Measurements from ENCODE around the gene SLC7A6OS. TPM values are rescaled to one million over a fixed set of nuclear protein-coding genes. Genes with fewer than 3 reads are reported as not detected.

SLC7A6OS gene
- total and polyA plus RNA-seq, 2 experiments from 2014 or later: 16.4 to 17.9 TPM

DNA sequence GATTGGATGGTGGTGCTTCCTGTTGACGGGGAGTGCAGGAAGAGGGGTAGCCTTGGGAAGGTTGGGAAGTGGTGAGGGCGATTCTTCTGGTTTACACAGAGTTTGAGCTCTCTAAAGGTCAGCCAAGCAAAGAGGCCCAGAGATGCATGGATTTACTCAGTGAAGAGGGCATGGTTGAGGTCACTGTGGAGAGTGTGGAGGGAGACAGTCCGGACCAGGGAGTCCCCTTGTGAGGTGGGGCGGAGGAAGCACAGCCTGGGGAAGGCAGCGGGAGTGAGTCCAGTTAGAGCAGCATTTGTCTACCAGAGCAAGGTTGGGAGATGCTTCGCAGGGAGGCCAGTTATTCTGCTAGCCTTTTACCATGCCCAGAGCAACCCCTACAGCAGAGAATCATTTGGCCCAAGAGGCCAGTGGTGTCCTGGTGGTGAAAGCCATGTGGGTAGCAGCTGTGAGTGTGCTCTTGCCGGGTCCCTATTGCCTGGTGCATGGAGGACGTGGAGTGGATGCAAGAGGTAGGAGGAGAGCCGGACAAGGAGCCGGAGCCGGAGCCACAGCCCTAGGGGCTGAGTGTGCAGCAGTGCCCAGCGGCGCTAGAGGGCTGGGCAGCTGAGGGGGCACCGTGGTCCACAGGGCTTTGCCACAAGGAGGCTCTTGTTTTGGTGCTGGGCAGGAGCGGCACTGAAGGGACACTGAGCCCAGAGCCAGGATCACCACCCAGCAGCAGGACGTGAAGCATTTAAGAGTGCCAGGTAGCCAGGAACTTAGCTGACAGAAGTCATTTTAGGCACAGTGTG is 27.8 kb upstream of the SLC7A6OS start:
- no peaks in the 10 kb centered on the region for H3K4me1 Mint-ChIP-seq
- Histone ChIP-seq H3K9me2 (ENCODE audit: insufficient read depth) (no peaks in the 10 kb centered on the region), H4K20me1 (replicated peaks; ENCODE audit: insufficient read depth) (no peaks in the 10 kb centered on the region; the same call in 1 of the 2 replicates), H3K79me2 (replicated peaks; ENCODE audit: insufficient read depth) (no peaks in the 10 kb centered on the region), H3K4me2 (no peak overlapping the region), H3K27me3 (ENCODE audit: insufficient read depth) (no peaks in the 10 kb centered on the region), H3F3A (replicated peaks; ENCODE audit: low read depth) (peaks cover 6% of the 10 kb centered on the region; the same call in 1 of the 2 replicates), H3K4me3 (no peak overlapping the region), H3K36me3 (ENCODE audit: insufficient read depth) (peaks cover 22% of the 10 kb centered on the region), H2AFZ (no peak overlapping the region), H3K27ac (ENCODE audit: low read depth) (no peak overlapping the region), H3K4me1 (ENCODE audit: insufficient read depth) (no peaks in the 10 kb centered on the region; the same call in 1 of the 2 replicates)
- H3K4me3 Mint-ChIP-seq: no peak overlapping the region
- no peak overlapping the region for H3K27ac Mint-ChIP-seq
- ATAC-seq: no peak
- no peaks in the 10 kb centered on the region for H3K9me3 Mint-ChIP-seq
- TF ChIP-seq ZNF114 (CRISPR knock-in tag; IDR thresholded peaks at IDR 0.05) (no peak), ZNF462 (CRISPR knock-in tag; IDR thresholded peaks at IDR 0.05) (no peak)
- H3K36me3 Mint-ChIP-seq (ENCODE audit: low read depth): peaks cover 60% of the 10 kb centered on the region
- H3K27me3 Mint-ChIP-seq (ENCODE audit: insufficient read depth, low read depth, poor library complexity): no peaks in the 10 kb centered on the region
- no peak for DNase-seq (ENCODE audit: low spot score)

DNA sequence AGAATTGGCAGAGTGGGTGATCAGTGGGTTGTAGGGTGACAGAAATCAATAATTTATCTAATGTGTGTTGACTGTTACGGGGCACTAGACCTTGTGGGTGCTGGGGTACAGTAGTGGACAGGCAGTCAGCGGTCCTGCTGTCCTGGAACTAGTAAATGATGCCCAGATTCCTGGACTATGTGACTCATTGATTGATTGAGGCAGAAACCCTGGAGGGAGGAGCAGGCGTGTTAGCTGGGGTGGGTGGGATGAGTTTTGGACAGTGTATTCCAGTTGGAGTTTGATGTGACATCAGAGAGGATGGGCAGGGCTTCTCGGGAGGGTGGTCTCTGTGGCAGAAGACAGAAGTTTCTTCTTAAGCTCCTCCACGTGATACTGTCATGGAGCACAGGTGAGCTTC is 24.4 kb upstream of the SLC7A6OS start:
- Mint-ChIP-seq H3K4me1 (no peaks in the 10 kb centered on the region), H3K9me3 (no peaks in the 10 kb centered on the region), H3K27ac (no peak overlapping the region), H3K36me3 (ENCODE audit: low read depth) (peaks cover 48% of the 10 kb centered on the region), H3K27me3 (ENCODE audit: insufficient read depth, low read depth, poor library complexity) (no peaks in the 10 kb centered on the region), H3K4me3 (no peak overlapping the region)
- H3K27ac ChIP-seq (ENCODE audit: low read depth): no peak overlapping the region
- no peaks in the 10 kb centered on the region for H3K9me2 ChIP-seq (ENCODE audit: insufficient read depth)
- no peaks in the 10 kb centered on the region for H3F3A ChIP-seq (replicated peaks; ENCODE audit: low read depth)
- no peaks in the 10 kb centered on the region for H3K79me2 ChIP-seq (replicated peaks; ENCODE audit: insufficient read depth)
- no peak overlapping the region for H3K4me2 ChIP-seq
- H3K36me3 ChIP-seq (ENCODE audit: insufficient read depth): peaks cover 19% of the 10 kb centered on the region
- H3K4me3 ChIP-seq: no peak overlapping the region
- H3K4me1 ChIP-seq (ENCODE audit: insufficient read depth): no peaks in the 10 kb centered on the region
- no peak for DNase-seq (ENCODE audit: low spot score)
- H4K20me1 ChIP-seq (replicated peaks; ENCODE audit: insufficient read depth): no peaks in the 10 kb centered on the region
- no peak overlapping the region for H2AFZ ChIP-seq
- no peaks in the 10 kb centered on the region for H3K27me3 ChIP-seq (ENCODE audit: insufficient read depth)
- ATAC-seq: no peak
- TF ChIP-seq EZH2 (IDR thresholded peaks at IDR 0.05; ENCODE audit: low read depth, unreplicated experiment) (no peak), STAT1 (IDR thresholded peaks at IDR 0.05; ENCODE audit: unreplicated experiment) (no peak), POLR2AphosphoS5 (IDR thresholded peaks at IDR 0.05; ENCODE audit: low read depth) (no peak), ETS1 (IDR thresholded peaks at IDR 0.05) (no peak), CREB1 (CRISPR knock-in tag; IDR thresholded peaks at IDR 0.05; ENCODE audit: low read depth) (no peak), ZNF331 (CRISPR knock-in tag; IDR thresholded peaks at IDR 0.05; ENCODE audit: low read depth) (no peak), EZH2phosphoT487 (IDR thresholded peaks at IDR 0.05; ENCODE audit: unreplicated experiment) (no peak), JUNB (IDR thresholded peaks at IDR 0.05; ENCODE audit: unreplicated experiment) (no peak), ZNF114 (CRISPR knock-in tag; IDR thresholded peaks at IDR 0.05) (no peak), NANOG (IDR thresholded peaks at IDR 0.05; ENCODE audit: borderline replicate concordance) (no peak)
- TF ChIP-seq, protein P1, sequence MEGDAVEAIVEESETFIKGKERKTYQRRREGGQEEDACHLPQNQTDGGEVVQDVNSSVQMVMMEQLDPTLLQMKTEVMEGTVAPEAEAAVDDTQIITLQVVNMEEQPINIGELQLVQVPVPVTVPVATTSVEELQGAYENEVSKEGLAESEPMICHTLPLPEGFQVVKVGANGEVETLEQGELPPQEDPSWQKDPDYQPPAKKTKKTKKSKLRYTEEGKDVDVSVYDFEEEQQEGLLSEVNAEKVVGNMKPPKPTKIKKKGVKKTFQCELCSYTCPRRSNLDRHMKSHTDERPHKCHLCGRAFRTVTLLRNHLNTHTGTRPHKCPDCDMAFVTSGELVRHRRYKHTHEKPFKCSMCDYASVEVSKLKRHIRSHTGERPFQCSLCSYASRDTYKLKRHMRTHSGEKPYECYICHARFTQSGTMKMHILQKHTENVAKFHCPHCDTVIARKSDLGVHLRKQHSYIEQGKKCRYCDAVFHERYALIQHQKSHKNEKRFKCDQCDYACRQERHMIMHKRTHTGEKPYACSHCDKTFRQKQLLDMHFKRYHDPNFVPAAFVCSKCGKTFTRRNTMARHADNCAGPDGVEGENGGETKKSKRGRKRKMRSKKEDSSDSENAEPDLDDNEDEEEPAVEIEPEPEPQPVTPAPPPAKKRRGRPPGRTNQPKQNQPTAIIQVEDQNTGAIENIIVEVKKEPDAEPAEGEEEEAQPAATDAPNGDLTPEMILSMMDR (conservative IDR thresholded peaks at IDR 0.05; ENCODE audit: low read depth in 2 of 2): no peak
